ENCODE measurements around the gene SKAP1.

The SKAP1 gene

DNA sequence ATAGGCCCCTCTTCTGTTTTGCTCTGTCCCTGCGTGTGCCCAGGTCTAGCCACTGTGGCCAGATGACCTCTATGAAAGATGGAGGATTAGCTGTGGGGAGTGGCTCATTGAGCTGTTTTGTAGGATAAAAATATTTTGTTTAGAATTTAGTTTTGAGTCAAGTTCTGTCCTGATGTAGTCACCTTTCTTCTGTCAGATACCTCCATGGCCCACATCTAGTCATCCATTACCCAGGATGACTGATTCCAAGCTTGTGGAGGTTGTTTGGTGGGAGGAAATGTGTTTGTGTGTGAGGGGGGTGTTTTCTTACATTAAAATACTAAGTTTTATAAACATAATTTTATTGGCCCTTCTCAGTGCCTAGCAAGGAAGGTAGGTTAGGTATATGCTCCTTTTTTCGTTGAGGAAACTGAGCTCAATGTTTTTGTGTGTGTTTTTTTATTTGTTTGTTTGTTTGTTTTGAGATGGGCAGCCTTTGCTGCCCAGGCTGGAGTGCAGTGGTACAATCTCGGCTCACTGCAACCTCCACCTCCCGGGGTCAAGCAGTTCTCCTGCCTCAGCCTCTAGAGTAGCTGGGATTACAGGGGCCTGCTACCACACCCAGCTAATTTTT lies 306.1 kb downstream of the SKAP1 start:
- H3K9me3 ChIP-seq = no peaks in the 10 kb centered on the region
- peaks cover 18% of the 10 kb centered on the region for H3K36me3 ChIP-seq
- H3K27me3 ChIP-seq = no peaks in the 10 kb centered on the region
- no peak overlapping the region for H3K4me3 ChIP-seq (ENCODE audit: low read depth, low read length)
- H3K4me1 ChIP-seq = peaks cover 26% of the 10 kb centered on the region
- TF ChIP-seq, protein P1, sequence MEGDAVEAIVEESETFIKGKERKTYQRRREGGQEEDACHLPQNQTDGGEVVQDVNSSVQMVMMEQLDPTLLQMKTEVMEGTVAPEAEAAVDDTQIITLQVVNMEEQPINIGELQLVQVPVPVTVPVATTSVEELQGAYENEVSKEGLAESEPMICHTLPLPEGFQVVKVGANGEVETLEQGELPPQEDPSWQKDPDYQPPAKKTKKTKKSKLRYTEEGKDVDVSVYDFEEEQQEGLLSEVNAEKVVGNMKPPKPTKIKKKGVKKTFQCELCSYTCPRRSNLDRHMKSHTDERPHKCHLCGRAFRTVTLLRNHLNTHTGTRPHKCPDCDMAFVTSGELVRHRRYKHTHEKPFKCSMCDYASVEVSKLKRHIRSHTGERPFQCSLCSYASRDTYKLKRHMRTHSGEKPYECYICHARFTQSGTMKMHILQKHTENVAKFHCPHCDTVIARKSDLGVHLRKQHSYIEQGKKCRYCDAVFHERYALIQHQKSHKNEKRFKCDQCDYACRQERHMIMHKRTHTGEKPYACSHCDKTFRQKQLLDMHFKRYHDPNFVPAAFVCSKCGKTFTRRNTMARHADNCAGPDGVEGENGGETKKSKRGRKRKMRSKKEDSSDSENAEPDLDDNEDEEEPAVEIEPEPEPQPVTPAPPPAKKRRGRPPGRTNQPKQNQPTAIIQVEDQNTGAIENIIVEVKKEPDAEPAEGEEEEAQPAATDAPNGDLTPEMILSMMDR (IDR thresholded peaks at IDR 0.05; ENCODE audit: low read depth, low read length) = no peak
- DNase-seq = no peak

- peaks cover 22% of the 10 kb centered on the region for H3K36me3 ChIP-seq
- no peaks in the 10 kb centered on the region for H3K27me3 ChIP-seq
- H3K4me3 ChIP-seq (ENCODE audit: low read depth, low read length) = no peak overlapping the region
- DNase-seq = no peak
- H3K4me1 ChIP-seq = peaks cover 23% of the 10 kb centered on the region
- TF ChIP-seq, protein P1 (IDR thresholded peaks at IDR 0.05; ENCODE audit: low read depth, low read length) = no peak
- H3K9me3 ChIP-seq = no peaks in the 10 kb centered on the region
Observed at GRCh38 chr17:48123111-48123510, 306.9 kb downstream of the SKAP1 start.

- DNase-seq = no peak
- Histone ChIP-seq H3K36me3 (peaks cover 26% of the 10 kb centered on the region), H3K27me3 (no peaks in the 10 kb centered on the region), H3K9me3 (no peaks in the 10 kb centered on the region), H3K4me3 (ENCODE audit: low read depth, low read length) (no peak overlapping the region), H3K4me1 (peaks cover 19% of the 10 kb centered on the region)
- TF ChIP-seq, protein P1 (IDR thresholded peaks at IDR 0.05; ENCODE audit: low read depth, low read length) = no peak
Observed at GRCh38 chr17:48122665-48123045, 307.4 kb downstream of the SKAP1 start.

DNA sequence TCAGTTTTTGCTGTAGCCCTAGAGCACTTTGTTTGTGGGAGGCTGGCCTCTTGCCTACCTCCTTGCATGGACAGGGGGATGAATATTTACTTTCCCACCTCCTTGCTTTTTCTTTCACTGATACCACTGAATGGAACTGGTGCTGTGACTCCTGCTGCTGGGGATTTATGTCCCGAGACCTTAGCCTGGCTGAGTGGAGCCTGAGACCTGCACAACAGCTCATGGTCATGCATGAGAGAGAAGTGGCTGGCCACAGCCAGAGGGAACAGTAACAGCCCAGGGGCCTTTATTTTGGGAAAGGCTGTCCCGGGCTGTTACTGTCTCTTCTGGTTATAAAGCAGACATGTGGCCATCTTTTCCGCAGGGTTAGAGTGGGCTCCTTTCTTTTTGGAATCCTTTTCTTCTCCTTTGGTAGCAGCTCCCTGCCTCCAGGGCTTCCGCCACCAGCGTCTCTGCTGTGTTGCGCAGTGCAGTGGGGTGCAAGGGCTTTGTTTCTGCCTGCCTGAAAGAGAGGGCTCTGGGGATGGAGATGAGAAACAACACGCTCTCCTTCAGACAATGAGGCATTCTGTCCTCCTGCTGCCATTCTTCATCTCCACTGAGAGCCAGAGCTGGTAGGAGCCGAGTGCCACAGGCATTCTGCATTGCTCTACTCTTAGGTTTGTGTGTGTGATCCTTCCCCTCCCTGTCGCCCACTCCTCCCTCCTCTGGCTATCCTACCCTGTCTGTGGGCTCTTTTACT lies 307.9 kb downstream of the SKAP1 start:
- Histone ChIP-seq H3K4me1 (peaks cover 13% of the 10 kb centered on the region), H3K9me3 (no peaks in the 10 kb centered on the region), H3K27me3 (no peaks in the 10 kb centered on the region), H3K4me3 (ENCODE audit: low read depth, low read length) (no peak overlapping the region), H3K36me3 (peaks cover 28% of the 10 kb centered on the region)
- TF ChIP-seq, protein P1 (IDR thresholded peaks at IDR 0.05; ENCODE audit: low read depth, low read length) = no peak
- DNase-seq = no peak

DNA sequence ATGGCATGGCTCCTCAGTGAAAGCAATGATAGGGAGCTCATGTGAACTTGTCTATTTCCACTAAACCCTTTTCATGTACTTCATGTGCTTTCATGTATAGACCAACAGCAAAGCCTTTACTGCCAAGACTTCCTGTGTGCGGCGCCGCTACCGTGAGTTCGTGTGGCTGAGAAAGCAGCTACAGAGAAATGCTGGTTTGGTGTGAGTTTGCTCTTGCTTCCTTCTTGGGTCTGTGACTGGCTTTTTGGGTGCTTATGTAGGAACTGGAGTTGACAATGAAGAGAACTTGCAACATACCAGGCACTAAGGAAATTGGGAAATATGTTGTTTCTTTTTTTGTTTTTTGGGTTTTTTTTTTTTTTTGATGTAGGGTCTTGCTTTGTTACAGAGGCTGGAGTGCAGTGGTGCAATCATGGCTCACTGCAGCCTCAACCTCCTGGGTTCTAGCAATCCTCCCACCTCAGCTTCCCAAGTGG lies 316.8 kb downstream of the SKAP1 start:
- Histone ChIP-seq H3K4me1 (peaks cover 3% of the 10 kb centered on the region), H3K27me3 (no peaks in the 10 kb centered on the region), H3K36me3 (peaks cover 16% of the 10 kb centered on the region), H3K4me3 (ENCODE audit: low read depth, low read length) (no peak overlapping the region), H3K9me3 (no peaks in the 10 kb centered on the region)
- TF ChIP-seq, protein P1 (IDR thresholded peaks at IDR 0.05; ENCODE audit: low read depth, low read length) = no peak
- no peak for DNase-seq

- Histone ChIP-seq H3K4me3 (ENCODE audit: low read depth, low read length) (no peak overlapping the region), H3K4me1 (peaks cover 3% of the 10 kb centered on the region), H3K27me3 (no peaks in the 10 kb centered on the region), H3K36me3 (peaks cover 9% of the 10 kb centered on the region; the same call in 1 of the 2 replicates), H3K9me3 (no peaks in the 10 kb centered on the region)
- no peak for DNase-seq
- TF ChIP-seq, protein P1 (IDR thresholded peaks at IDR 0.05; ENCODE audit: low read depth, low read length) = no peak
Observed at GRCh38 chr17:48111937-48112241, 318.1 kb downstream of the SKAP1 start.

Data from BE2C (cell line).